Keratinocyte (primary cell): Measurements from ENCODE around the gene GLUL. TPM values are rescaled to one million over a fixed set of nuclear protein-coding genes. Genes with fewer than 3 reads are reported as not detected.

Source experiments
- DNase-seq: peaks from one replicate; pipeline ENCODE4 v3.0.0-alpha.2; 2011; ENCODE audit warnings: low read depth, missing footprints, low spot score
- FAIRE-seq: peaks from 2 replicates; lab custom pipeline; 2011; peaks lifted over from hg19 to GRCh38; lab: Jason Lieb, UNC
- H2AFZ ChIP-seq: 2 replicates; pipeline ENCODE4 v1.6.0; 2012; ENCODE audit warnings: low read length, control low read depth, inconsistent platforms; ENCODE audit not compliant: control insufficient read depth
- H3K27ac ChIP-seq: 2 replicates; pipeline ENCODE4 v1.5.1; 2011; ENCODE audit warnings: low read length; ENCODE audit not compliant: control insufficient read depth, insufficient read depth
- H3K27me3 ChIP-seq: 3 replicates; pipeline ENCODE4 v1.6.0; 2011; ENCODE audit warnings: low read length; ENCODE audit not compliant: control insufficient read depth, insufficient read depth; ENCODE audit errors: extremely low read depth
- H3K36me3 ChIP-seq, 2 experiments: 2 replicates in 1 of 2; 3 replicates in 1 of 2; pipeline ENCODE4 v1.5.1; 2011; ENCODE audit warnings: low read length in 2 of 2, mild to moderate bottlenecking in 1 of 2; ENCODE audit not compliant: control insufficient read depth in 2 of 2, insufficient read depth in 2 of 2; ENCODE audit errors: extremely low read depth in 1 of 2
- H3K4me1 ChIP-seq: 3 replicates; pipeline ENCODE4 v1.5.1; 2011; ENCODE audit warnings: low read length; ENCODE audit not compliant: control insufficient read depth, insufficient read depth; ENCODE audit errors: extremely low read depth
- H3K4me2 ChIP-seq: 3 replicates; pipeline ENCODE4 v1.6.0; 2011; ENCODE audit warnings: low read depth, low read length; ENCODE audit not compliant: control insufficient read depth, insufficient read depth; ENCODE audit errors: extremely low read depth
- H3K4me3 ChIP-seq, 3 experiments: fragments of 200-600 bp in 1 of 3; sonication (generic) in 1 of 3; 2 replicates in 2 of 3; 3 replicates in 1 of 3; pipeline ENCODE4 v1.5.1; 2011 to 2016; ENCODE audit warnings: low read length in 3 of 3, mild to moderate bottlenecking in 3 of 3, control low read depth in 2 of 3, inconsistent platforms in 1 of 3, low read depth in 1 of 3, mixed read lengths in 1 of 3, mixed run types in 1 of 3, moderate library complexity in 1 of 3; ENCODE audit not compliant: control insufficient read depth in 2 of 3, insufficient read depth in 2 of 3; ENCODE audit errors: extremely low read depth in 1 of 3
- H3K79me2 ChIP-seq: 2 replicates; pipeline ENCODE4 v1.6.0; 2012; ENCODE audit warnings: low read length; ENCODE audit not compliant: control insufficient read depth, insufficient read depth
- H3K9ac ChIP-seq: 3 replicates; pipeline ENCODE4 v1.6.0; 2011; ENCODE audit warnings: low read length; ENCODE audit not compliant: control insufficient read depth, insufficient read depth; ENCODE audit errors: extremely low read depth
- H3K9me1 ChIP-seq: 3 replicates; pipeline ENCODE4 v1.6.0; 2011; ENCODE audit warnings: low read length; ENCODE audit not compliant: control insufficient read depth, insufficient read depth; ENCODE audit errors: extremely low read depth
- H3K9me3 ChIP-seq: 2 replicates; pipeline ENCODE4 v1.5.1; 2012; ENCODE audit warnings: low read depth, low read length; ENCODE audit not compliant: control insufficient read depth
- H4K20me1 ChIP-seq: 3 replicates; pipeline ENCODE4 v1.6.0; 2011; ENCODE audit warnings: low read length; ENCODE audit not compliant: control insufficient read depth, insufficient read depth; ENCODE audit errors: extremely low read depth
- EZH2 ChIP-seq: IDR thresholded peaks from one replicate; pipeline ENCODE4 v1.6.1; 2012; ENCODE audit warnings: inconsistent platforms, mild to moderate bottlenecking, low read length, moderate library complexity
- dilution Hi-C: fragments of 300-500 bp; cut with MboI; formaldehyde crosslinking; loops from one replicate; pipeline ENCODE4 v1.7.0; 2020; ENCODE audit warnings: low sequenced_read_pairs; ENCODE audit not compliant: extremely low pct_ligation_motif_present
- polyA plus RNA-seq, 5 experiments: library from polyadenylated mRNA; depleted of rRNA in 3 of 5; stranded (reverse) in 3 of 5; stranded (forward) in 1 of 5; unstranded in 1 of 5; fragments of >200 nt; gene quantifications; 1 replicate in 1 of 5; 2 replicates in 3 of 5; 3 replicates in 1 of 5; pipeline versions ENCODE4 v1.2.1 to v1.2.3, GENCODE V29; 2011 to 2012; ENCODE audit warnings: missing spikeins in 2 of 5, low read depth in 1 of 5, low replicate concordance in 1 of 5
- TF ChIP-seq, protein P1 (sequence below), 3 experiments: IDR thresholded peaks in 1 of 3; conservative IDR thresholded peaks in 1 of 3; optimal IDR thresholded peaks in 1 of 3; 2 replicates in 2 of 3; 3 replicates in 1 of 3; pipeline versions ENCODE3 to v1.5.1; 2011; ENCODE audit warnings: low read length in 3 of 3, mild to moderate bottlenecking in 3 of 3, moderate library complexity in 2 of 3, control low read depth in 1 of 3, inconsistent platforms in 1 of 3; ENCODE audit not compliant: insufficient read depth in 2 of 3; ENCODE audit errors: extremely low read depth in 1 of 3

Gene GLUL
- polyA plus RNA-seq, 1 donor (not counting 4 experiments of a cell fraction or from before 2014, with no cell fraction given): 593 TPM

GRCh38 chr1:182357171-182357570, 34.4 kb downstream of the GLUL start:
- dilution Hi-C loops: no loop called here
- Histone ChIP-seq H3K4me3 (no peak overlapping the region), H3K36me3 (no peaks in the 10 kb centered on the region), H3K4me2 (no peak overlapping the region), H3K27me3 (no peaks in the 10 kb centered on the region), H3K4me1 (no peaks in the 10 kb centered on the region), H4K20me1 (no peaks in the 10 kb centered on the region), H3K79me2 (no peaks in the 10 kb centered on the region), H3K27ac (no peak overlapping the region), H3K9me3 (no peaks in the 10 kb centered on the region), H3K9ac (no peak overlapping the region), H2AFZ (no peak overlapping the region), H3K9me1 (no peaks in the 10 kb centered on the region)
- FAIRE-seq (no peak), DNase-seq (no peak)
- no peak for TF ChIP-seq EZH2
- TF ChIP-seq, protein P1, sequence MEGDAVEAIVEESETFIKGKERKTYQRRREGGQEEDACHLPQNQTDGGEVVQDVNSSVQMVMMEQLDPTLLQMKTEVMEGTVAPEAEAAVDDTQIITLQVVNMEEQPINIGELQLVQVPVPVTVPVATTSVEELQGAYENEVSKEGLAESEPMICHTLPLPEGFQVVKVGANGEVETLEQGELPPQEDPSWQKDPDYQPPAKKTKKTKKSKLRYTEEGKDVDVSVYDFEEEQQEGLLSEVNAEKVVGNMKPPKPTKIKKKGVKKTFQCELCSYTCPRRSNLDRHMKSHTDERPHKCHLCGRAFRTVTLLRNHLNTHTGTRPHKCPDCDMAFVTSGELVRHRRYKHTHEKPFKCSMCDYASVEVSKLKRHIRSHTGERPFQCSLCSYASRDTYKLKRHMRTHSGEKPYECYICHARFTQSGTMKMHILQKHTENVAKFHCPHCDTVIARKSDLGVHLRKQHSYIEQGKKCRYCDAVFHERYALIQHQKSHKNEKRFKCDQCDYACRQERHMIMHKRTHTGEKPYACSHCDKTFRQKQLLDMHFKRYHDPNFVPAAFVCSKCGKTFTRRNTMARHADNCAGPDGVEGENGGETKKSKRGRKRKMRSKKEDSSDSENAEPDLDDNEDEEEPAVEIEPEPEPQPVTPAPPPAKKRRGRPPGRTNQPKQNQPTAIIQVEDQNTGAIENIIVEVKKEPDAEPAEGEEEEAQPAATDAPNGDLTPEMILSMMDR (optimal IDR thresholded peaks at IDR 0.05 in 1 of 3, IDR thresholded peaks at IDR 0.05 in 1 of 3, conservative IDR thresholded peaks at IDR 0.05 in 1 of 3; ENCODE audit: extremely low read depth in 1 of 3, insufficient read depth in 2 of 3, low read length in 3 of 3): no peak

DNA sequence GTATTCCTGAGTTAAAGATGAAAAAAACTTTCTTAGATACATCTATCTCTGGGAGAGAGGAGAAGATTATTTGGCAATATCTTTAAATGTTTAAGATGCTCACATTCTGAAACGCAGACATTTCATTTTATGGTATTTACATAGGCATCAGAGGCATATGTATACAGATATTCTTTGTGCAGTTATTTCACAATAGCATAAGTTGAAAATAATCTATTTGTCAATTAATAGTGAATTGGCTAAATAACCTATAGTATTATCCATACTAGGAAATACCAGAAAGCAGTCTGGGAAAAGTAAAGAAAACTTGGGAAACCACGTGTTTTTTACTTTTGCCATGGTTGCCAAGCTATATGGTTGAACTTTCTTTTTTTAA, 35.9 kb downstream of the GLUL start:
- FAIRE-seq: no peak
- dilution Hi-C loops: no loop called here
- Histone ChIP-seq H3K4me1 (no peaks in the 10 kb centered on the region), H3K4me3 (no peak overlapping the region), H3K36me3 (no peaks in the 10 kb centered on the region), H3K9me3 (no peaks in the 10 kb centered on the region), H4K20me1 (no peaks in the 10 kb centered on the region), H3K27me3 (no peaks in the 10 kb centered on the region), H3K79me2 (no peaks in the 10 kb centered on the region), H3K27ac (no peak overlapping the region), H3K9ac (no peak overlapping the region), H3K9me1 (no peaks in the 10 kb centered on the region), H2AFZ (no peak overlapping the region), H3K4me2 (no peak overlapping the region)
- DNase-seq: no peak
- TF ChIP-seq EZH2: no peak
- TF ChIP-seq, protein P1 (optimal IDR thresholded peaks at IDR 0.05 in 1 of 3, IDR thresholded peaks at IDR 0.05 in 1 of 3, conservative IDR thresholded peaks at IDR 0.05 in 1 of 3; ENCODE audit: extremely low read depth in 1 of 3, insufficient read depth in 2 of 3, low read length in 3 of 3): no peak
